Stimulated activated naive CD8-positive, alpha-beta T cell treated with anti-CD3 and anti-CD28 coated beads, Interleukin-15, Interleukin-2, amounts not matched to agents 100 ng/mL and 50 ng/mL, for 24 hours (primary cell): ENCODE measurements around the gene C2CD5.

Experiments
- H3K27ac Mint-ChIP-seq: one replicate; pipeline ENCODE4 v1.8.0; 2021; ENCODE audit warnings: mild to moderate bottlenecking, mixed read lengths
- H3K27me3 Mint-ChIP-seq: one replicate; pipeline ENCODE4 v1.8.0; 2021; ENCODE audit warnings: mixed read lengths
- H3K36me3 Mint-ChIP-seq: one replicate; pipeline ENCODE4 v1.8.0; 2021; ENCODE audit warnings: low read depth, mixed read lengths
- H3K4me1 Mint-ChIP-seq: one replicate; pipeline ENCODE4 v1.8.0; 2021; ENCODE audit warnings: low read depth, mixed read lengths
- H3K4me3 Mint-ChIP-seq: one replicate; pipeline ENCODE4 v1.8.0; 2021; ENCODE audit warnings: mild to moderate bottlenecking, mixed read lengths
- H3K9me3 Mint-ChIP-seq: one replicate; pipeline ENCODE4 v1.8.0; 2021; ENCODE audit warnings: mixed read lengths

The C2CD5 gene

GRCh38 chr12:22435583-22435982, 108.8 kb downstream of the C2CD5 start:
- no peaks in the 10 kb centered on the region for H3K36me3 Mint-ChIP-seq

GRCh38 chr12:22431693-22432251, 112.6 kb downstream of the C2CD5 start:
- Mint-ChIP-seq H3K9me3 (no peaks in the 10 kb centered on the region), H3K27me3 (no peaks in the 10 kb centered on the region), H3K36me3 (no peaks in the 10 kb centered on the region), H3K4me3 (peak overlapping the region; percentile 25), H3K27ac (peak overlapping the region; percentile 47), H3K4me1 (peaks cover 7% of the 10 kb centered on the region)

More at GRCh38 chr12:22435583-22435982, 108.8 kb downstream of the C2CD5 start:
- Mint-ChIP-seq H3K4me1 (peaks cover 11% of the 10 kb centered on the region), H3K27ac (no peak overlapping the region), H3K4me3 (no peak overlapping the region), H3K27me3 (no peaks in the 10 kb centered on the region), H3K9me3 (no peaks in the 10 kb centered on the region)

GRCh38 chr12:22416801-22417200, 127.5 kb downstream of the C2CD5 start:
- no peaks in the 10 kb centered on the region for H3K36me3 Mint-ChIP-seq
- peaks cover 3% of the 10 kb centered on the region for H3K27me3 Mint-ChIP-seq
- no peak overlapping the region for H3K27ac Mint-ChIP-seq
- H3K4me3 Mint-ChIP-seq: no peak overlapping the region
- no peaks in the 10 kb centered on the region for H3K9me3 Mint-ChIP-seq
- H3K4me1 Mint-ChIP-seq: peaks cover 7% of the 10 kb centered on the region

GRCh38 chr12:22415342-22416309, 128.7 kb downstream of the C2CD5 start:
- no peak overlapping the region for H3K27ac Mint-ChIP-seq
- no peak overlapping the region for H3K4me3 Mint-ChIP-seq
- H3K27me3 Mint-ChIP-seq: peaks cover 3% of the 10 kb centered on the region

GRCh38 chr12:22414742-22415141, 129.6 kb downstream of the C2CD5 start:
- no peak overlapping the region for H3K27ac Mint-ChIP-seq
- H3K36me3 Mint-ChIP-seq: no peaks in the 10 kb centered on the region
- H3K9me3 Mint-ChIP-seq: no peaks in the 10 kb centered on the region
- peaks cover 13% of the 10 kb centered on the region for H3K4me1 Mint-ChIP-seq
- H3K27me3 Mint-ChIP-seq: peaks cover 3% of the 10 kb centered on the region
- no peak overlapping the region for H3K4me3 Mint-ChIP-seq

More at GRCh38 chr12:22415342-22416309, 128.7 kb downstream of the C2CD5 start:
- H3K9me3 Mint-ChIP-seq: no peaks in the 10 kb centered on the region
- no peaks in the 10 kb centered on the region for H3K36me3 Mint-ChIP-seq
- peaks cover 7% of the 10 kb centered on the region for H3K4me1 Mint-ChIP-seq

GRCh38 chr12:22413592-22413991, 130.8 kb downstream of the C2CD5 start:
- Mint-ChIP-seq H3K27me3 (peaks cover 3% of the 10 kb centered on the region), H3K9me3 (no peaks in the 10 kb centered on the region), H3K4me1 (peaks cover 22% of the 10 kb centered on the region), H3K4me3 (no peak overlapping the region), H3K27ac (no peak overlapping the region), H3K36me3 (no peaks in the 10 kb centered on the region)

- Mint-ChIP-seq H3K27me3 (peaks cover 3% of the 10 kb centered on the region), H3K9me3 (no peaks in the 10 kb centered on the region), H3K27ac (no peak overlapping the region), H3K36me3 (no peaks in the 10 kb centered on the region), H3K4me1 (peaks cover 27% of the 10 kb centered on the region), H3K4me3 (no peak overlapping the region)
These were observed 131.8 kb downstream of the C2CD5 start for GRCh38 chr12:22412581-22412980.

- H3K27ac Mint-ChIP-seq: peak overlapping the region; percentile 52
- no peak overlapping the region for H3K4me3 Mint-ChIP-seq
- H3K27me3 Mint-ChIP-seq: no peaks in the 10 kb centered on the region
- H3K36me3 Mint-ChIP-seq: no peaks in the 10 kb centered on the region
- H3K4me1 Mint-ChIP-seq: peaks cover 22% of the 10 kb centered on the region
- H3K9me3 Mint-ChIP-seq: no peaks in the 10 kb centered on the region
These were observed 133.9 kb downstream of the C2CD5 start for GRCh38 chr12:22410486-22410885.

GRCh38 chr12:22409377-22410164, 134.8 kb downstream of the C2CD5 start:
- Mint-ChIP-seq H3K27ac (peak overlapping the region; percentile 23), H3K4me3 (peak overlapping the region; percentile 45), H3K9me3 (no peaks in the 10 kb centered on the region), H3K4me1 (peaks cover 20% of the 10 kb centered on the region), H3K36me3 (no peaks in the 10 kb centered on the region), H3K27me3 (no peaks in the 10 kb centered on the region)

- Mint-ChIP-seq H3K36me3 (no peaks in the 10 kb centered on the region), H3K27me3 (no peaks in the 10 kb centered on the region), H3K4me3 (peak overlapping the region; percentile 45), H3K9me3 (no peaks in the 10 kb centered on the region), H3K27ac (peak overlapping the region; percentile 23), H3K4me1 (peaks cover 20% of the 10 kb centered on the region)
These were observed 135.5 kb downstream of the C2CD5 start for GRCh38 chr12:22408610-22409376.

- Mint-ChIP-seq H3K9me3 (no peaks in the 10 kb centered on the region), H3K27me3 (no peaks in the 10 kb centered on the region), H3K27ac (no peak overlapping the region), H3K4me1 (peaks cover 20% of the 10 kb centered on the region), H3K36me3 (no peaks in the 10 kb centered on the region), H3K4me3 (no peak overlapping the region)
These were observed 136.9 kb downstream of the C2CD5 start for GRCh38 chr12:22407397-22407796.

- H3K9me3 Mint-ChIP-seq: no peaks in the 10 kb centered on the region
- H3K4me1 Mint-ChIP-seq: peaks cover 20% of the 10 kb centered on the region
- H3K36me3 Mint-ChIP-seq: no peaks in the 10 kb centered on the region
- no peak overlapping the region for H3K4me3 Mint-ChIP-seq
- H3K27ac Mint-ChIP-seq: no peak overlapping the region
- H3K27me3 Mint-ChIP-seq: no peaks in the 10 kb centered on the region
These were observed 137.7 kb downstream of the C2CD5 start for GRCh38 chr12:22406627-22407026.

GRCh38 chr12:22399464-22400180, 144.7 kb downstream of the C2CD5 start:
- Mint-ChIP-seq H3K4me3 (no peak overlapping the region), H3K27ac (no peak overlapping the region), H3K27me3 (no peaks in the 10 kb centered on the region), H3K4me1 (peaks cover 33% of the 10 kb centered on the region), H3K36me3 (no peaks in the 10 kb centered on the region), H3K9me3 (peaks cover 4% of the 10 kb centered on the region)
